Heart left ventricle (tissue), 16 donors: ENCODE results near the gene KRTAP2-2. TPM values are rescaled to one million over a fixed set of nuclear protein-coding genes. Genes with fewer than 3 reads are reported as not detected.

Source experiments
- ATAC-seq, 4 donors: fragments of 200-7000 bp; cut with Tn5 transposase; one replicate each; pipeline ENCODE4 v1.9.1; 2020 to 2022; ENCODE audit warnings: moderate library complexity in 4 of 4, mild to moderate bottlenecking in 3 of 4, moderate number of reproducible peaks in 1 of 4
- DNase-seq, 5 donors: peaks; one replicate each; pipeline ENCODE4 v3.0.0-alpha.2; 2020
- H3K27ac ChIP-seq, 12 donors: fragments of 200-600 bp; sonication (generic) in 4 of 12; one replicate each; pipeline versions ENCODE4 v1.5.0 to v1.8.0; 2016 to 2022; ENCODE audit warnings: mild to moderate bottlenecking in 2 of 12
- H3K27me3 ChIP-seq, 9 donors: fragments of 200-600 bp; sonication (generic) in 2 of 9; one replicate each; pipeline versions ENCODE4 v1.5.1 to v1.8.0; 2016 to 2022; ENCODE audit warnings: mild to moderate bottlenecking in 3 of 9
- H3K36me3 ChIP-seq, 9 donors: fragments of 200-600 bp; sonication (generic) in 2 of 9; one replicate each; pipeline versions ENCODE4 v1.5.0 to v1.8.0; 2018 to 2022; ENCODE audit warnings: mild to moderate bottlenecking in 2 of 9
- H3K4me1 ChIP-seq, 12 donors: fragments of 200-600 bp; sonication (generic) in 4 of 12; one replicate each; pipeline versions ENCODE4 v1.5.0 to v1.8.0; 2016 to 2022; ENCODE audit warnings: mild to moderate bottlenecking in 3 of 12
- H3K4me3 ChIP-seq, 12 donors: fragments of 200-600 bp; sonication (generic) in 4 of 12; one replicate each; pipeline versions ENCODE4 v1.5.0 to v1.8.0; 2017 to 2022; ENCODE audit warnings: mild to moderate bottlenecking in 9 of 12, moderate library complexity in 4 of 12
- H3K9me3 ChIP-seq, 12 donors: fragments of 200-600 bp; sonication (generic) in 4 of 12; one replicate each; pipeline versions ENCODE4 v1.5.0 to v1.8.0; 2016 to 2022; ENCODE audit warnings: mild to moderate bottlenecking in 1 of 12
- CTCF ChIP-seq, 12 donors: fragments of 200-600 bp; sonication (generic) in 4 of 12; IDR thresholded peaks; one replicate each; pipeline versions ENCODE4 v1.5.0 to v1.8.0; 2018 to 2022; ENCODE audit warnings: antibody characterized with exemption in 12 of 12, mild to moderate bottlenecking in 5 of 12
- POLR2A ChIP-seq, 2 donors: fragments of 450-650 bp; IDR thresholded peaks; one replicate each; pipeline ENCODE4 v1.6.1; 2017; ENCODE audit warnings: antibody characterized with exemption in 2 of 2, mild to moderate bottlenecking in 2 of 2, moderate library complexity in 2 of 2
- WGBS, 4 donors: extraction: QIAGEN DNeasy Blood & Tissue Kit in 2 of 4; methylation state at CpG; one replicate each; pipeline versions ENCODE4 v1.1.5 to v1.1.7; 2013 to 2018; 5-methylcytosine and 5-hydroxymethylcytosine counted together
- intact Hi-C, 10 donors: fragments of 100-400 bp; cut with DNase I; formaldehyde crosslinking; loops; one replicate each; pipeline versions ENCODE4 v1.11.1 to v1.14.2; 2022
- polyA plus RNA-seq, 2 donors: library from polyadenylated mRNA; stranded (reverse); fragments of 200-250 nt; gene quantifications; one replicate each; pipeline ENCODE4 v1.2.3, GENCODE V29; 2013
- total RNA-seq, 9 donors: library from RNA; depleted of rRNA in 2 of 9; stranded (reverse); fragments of >200 nt in 2 of 9; fragmentation: NEBNext Ultra II Directional in 3 of 9; extraction: Animal tissue kit (Norgen Biotek cat#: 25700) in 3 of 9; gene quantifications; one replicate each; pipeline versions ENCODE4 v1.1.0 to v1.2.4, GENCODE V29; 2016 to 2023
- donor health status: ischemic (EF 13 %, LVEDD 7.1; RV severe dilation, severe dysfunction).
- donor health status: healthy with polysubstance abuse.
- donor health status: DM: no; HTN: yes; CAD: no.
- donor health status: DM: no; HTN: no; CAD: no.
- donor health status: ischemic (EF 25% LVEDD 6.9; RV normal size, moderate dysfunction).
- donor health status: ischemic (EF 25% LVEDD 5.7; RV mildly dilated, moderate dysfunction).
- donor health status: healthy.
- donor health status: DM: yes; HTN: yes; CAD: no.
- donor health status: ischemic (EF 35%, LVEDD 5.7; RV mildly dilated, moderate dysfunction).
- donor health status: nonischemic (EF 11% LVEDD 7.7; RV severe dilation, severe dysfunction).
- donor health status: DM: yes; HTN: yes; CAD: no.
- donor health status: PGD.
- donor health status: ischemic (EF 29% LVEDD 5.4; RV normal size, mild dysfunction).
- donor health status: nonischemic (EF 23%, LVEDD 6.1; RV moderate dilation, normal function).

The KRTAP2-2 gene
- total and polyA plus RNA-seq, 11 donors = not detected

- no peaks in the 10 kb centered on the region for H3K36me3 ChIP-seq
- intact Hi-C loops = no loop called here
- peaks cover 0 to 20% (median 7%) of the 10 kb centered on the region in 9 donors for H3K27me3 ChIP-seq
- TF ChIP-seq POLR2A (IDR thresholded peaks at IDR 0.05) (no peak), CTCF (IDR thresholded peaks at IDR 0.05) (no peak)
- H3K4me1 ChIP-seq = no peaks in the 10 kb centered on the region
- peaks cover 0 to 10% (median 0%) of the 10 kb centered on the region in 12 donors for H3K9me3 ChIP-seq
- no peak for DNase-seq
- ATAC-seq = no peak
- H3K4me3 ChIP-seq = no peak overlapping the region
- H3K27ac ChIP-seq = no peak overlapping the region
- 64 to 82% (median 74%) methylated on average over 3 of the region's 3 CpGs for WGBS, 4 donors
Observed at GRCh38 chr17:41024697-41025096, 30.3 kb downstream of the KRTAP2-2 start.

GRCh38 chr17:41020336-41020735 is 34.7 kb downstream of the KRTAP2-2 start:
- DNase-seq (no peak), ATAC-seq (no peak)
- peaks cover 0 to 10% (median 0%) of the 10 kb centered on the region in 12 donors for H3K9me3 ChIP-seq
- no peaks in the 10 kb centered on the region for H3K27me3 ChIP-seq
- no peak overlapping the region for H3K27ac ChIP-seq
- intact Hi-C loops = no loop called here
- H3K4me1 ChIP-seq = no peaks in the 10 kb centered on the region
- no peak overlapping the region for H3K4me3 ChIP-seq
- TF ChIP-seq POLR2A (IDR thresholded peaks at IDR 0.05) (no peak), CTCF (IDR thresholded peaks at IDR 0.05) (no peak)
- no peaks in the 10 kb centered on the region for H3K36me3 ChIP-seq

DNA sequence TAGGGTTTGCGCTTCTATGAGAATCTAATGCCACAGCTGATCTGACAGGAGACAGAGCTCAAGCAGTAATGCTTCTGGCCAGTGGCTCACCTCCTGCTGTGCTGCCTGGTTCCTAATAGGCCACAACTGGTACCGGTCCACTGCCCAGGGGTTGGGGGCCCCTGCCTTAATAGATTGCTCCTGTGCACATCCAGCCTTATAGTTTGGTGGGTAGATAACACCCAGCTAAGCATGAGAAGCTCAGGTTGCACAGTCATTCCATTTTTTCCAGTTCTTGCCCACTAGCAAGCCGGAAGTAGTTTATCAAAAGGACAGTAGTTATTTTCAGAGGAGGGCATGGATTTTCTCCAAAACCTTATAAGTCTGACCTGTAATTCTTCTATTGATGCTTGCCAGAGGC is 35.6 kb downstream of the KRTAP2-2 start:
- DNase-seq (no peak), ATAC-seq (no peak)
- Histone ChIP-seq H3K4me1 (peaks cover 0 to 2% (median 0%) of the 10 kb centered on the region in 12 donors), H3K4me3 (no peak overlapping the region), H3K27me3 (peaks cover 0 to 4% (median 0%) of the 10 kb centered on the region in 9 donors), H3K36me3 (no peaks in the 10 kb centered on the region), H3K27ac (no peak overlapping the region), H3K9me3 (peaks cover 0 to 10% (median 0%) of the 10 kb centered on the region in 12 donors)
- WGBS, 4 donors = 91 to 96% (median 93%) methylated on average over 2 to 3 of the region's 3 CpGs
- intact Hi-C loops = no loop called here
- TF ChIP-seq POLR2A (IDR thresholded peaks at IDR 0.05) = no peak
- TF ChIP-seq CTCF (IDR thresholded peaks at IDR 0.05) = no peak

DNA sequence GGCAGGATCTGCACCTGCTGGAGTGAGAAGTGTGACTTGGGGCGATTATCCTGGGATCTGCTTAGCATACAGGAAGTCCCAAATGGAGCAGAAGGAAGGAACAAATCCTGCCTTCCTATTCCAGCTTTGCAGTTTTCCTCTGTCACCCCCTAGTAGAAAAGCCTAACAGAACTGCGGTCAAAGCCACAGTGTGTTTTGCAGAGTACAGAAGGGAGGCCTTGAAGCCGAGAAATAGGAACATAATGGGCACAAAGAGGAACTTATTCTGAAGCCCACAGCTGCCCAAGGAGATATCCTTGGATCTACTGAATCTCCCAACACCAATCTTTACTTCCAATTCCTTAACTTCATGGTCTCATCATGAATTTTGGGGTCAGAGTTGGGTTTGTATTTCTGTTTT is 36.5 kb downstream of the KRTAP2-2 start:
- TF ChIP-seq CTCF (IDR thresholded peaks at IDR 0.05) (no peak), POLR2A (IDR thresholded peaks at IDR 0.05) (no peak)
- WGBS, 4 donors = 70 to 78% (median 76%) methylated on average over 2 to 3 of the region's 3 CpGs
- no peaks in the 10 kb centered on the region for H3K36me3 ChIP-seq
- H3K4me1 ChIP-seq = peaks cover 0 to 6% (median 0%) of the 10 kb centered on the region in 12 donors
- no peak overlapping the region for H3K27ac ChIP-seq
- intact Hi-C loops = no loop called here
- ATAC-seq = no peak
- H3K9me3 ChIP-seq = peaks cover 0 to 7% (median 0%) of the 10 kb centered on the region in 12 donors
- H3K27me3 ChIP-seq = peaks cover 0 to 4% (median 0%) of the 10 kb centered on the region in 9 donors
- DNase-seq = no peak
- no peak overlapping the region for H3K4me3 ChIP-seq
